ENCODE measurements around the gene ATP8B4.

DNA sequence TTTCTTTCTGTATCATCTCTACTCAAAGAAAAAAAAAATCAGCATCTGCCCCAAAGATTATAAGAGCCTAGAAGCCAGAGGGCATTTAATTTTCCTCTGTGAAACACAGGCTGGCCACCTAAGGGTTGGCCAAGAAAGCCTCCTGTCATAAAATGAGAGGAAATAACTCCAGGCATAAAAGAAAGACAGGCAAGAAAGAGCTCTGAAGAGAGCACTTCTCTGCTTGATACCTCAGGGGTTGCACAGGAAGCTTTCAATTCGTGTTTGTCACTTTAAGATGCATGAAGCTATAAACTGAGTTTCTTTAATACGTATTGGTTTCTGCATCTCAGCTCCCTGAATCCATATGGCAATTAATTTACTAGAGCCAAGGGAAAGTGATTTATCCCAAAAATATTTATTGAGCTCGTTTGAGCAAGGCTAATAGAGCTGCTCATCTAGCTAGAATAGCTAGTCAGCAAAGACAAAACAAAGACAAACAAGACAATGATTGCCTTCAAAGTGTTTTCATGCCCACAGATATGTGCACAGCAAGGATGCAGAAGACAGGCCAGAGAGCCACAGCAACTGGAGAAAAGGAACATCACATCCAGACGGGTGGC, 35.5 kb downstream of the ATP8B4 start:
- TF ChIP-seq, protein P1, sequence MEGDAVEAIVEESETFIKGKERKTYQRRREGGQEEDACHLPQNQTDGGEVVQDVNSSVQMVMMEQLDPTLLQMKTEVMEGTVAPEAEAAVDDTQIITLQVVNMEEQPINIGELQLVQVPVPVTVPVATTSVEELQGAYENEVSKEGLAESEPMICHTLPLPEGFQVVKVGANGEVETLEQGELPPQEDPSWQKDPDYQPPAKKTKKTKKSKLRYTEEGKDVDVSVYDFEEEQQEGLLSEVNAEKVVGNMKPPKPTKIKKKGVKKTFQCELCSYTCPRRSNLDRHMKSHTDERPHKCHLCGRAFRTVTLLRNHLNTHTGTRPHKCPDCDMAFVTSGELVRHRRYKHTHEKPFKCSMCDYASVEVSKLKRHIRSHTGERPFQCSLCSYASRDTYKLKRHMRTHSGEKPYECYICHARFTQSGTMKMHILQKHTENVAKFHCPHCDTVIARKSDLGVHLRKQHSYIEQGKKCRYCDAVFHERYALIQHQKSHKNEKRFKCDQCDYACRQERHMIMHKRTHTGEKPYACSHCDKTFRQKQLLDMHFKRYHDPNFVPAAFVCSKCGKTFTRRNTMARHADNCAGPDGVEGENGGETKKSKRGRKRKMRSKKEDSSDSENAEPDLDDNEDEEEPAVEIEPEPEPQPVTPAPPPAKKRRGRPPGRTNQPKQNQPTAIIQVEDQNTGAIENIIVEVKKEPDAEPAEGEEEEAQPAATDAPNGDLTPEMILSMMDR (IDR thresholded peaks at IDR 0.05) = no peak
- TF ChIP-seq POLR2AphosphoS5 (IDR thresholded peaks at IDR 0.05) (no peak), POLR2A (IDR thresholded peaks at IDR 0.05) (no peak), EP300 (IDR thresholded peaks at IDR 0.05) (no peak)
